Liver (tissue), 9 donors: ENCODE results near the gene AP5M1. TPM values are rescaled to one million over a fixed set of nuclear protein-coding genes. Genes with fewer than 3 reads are reported as not detected.
"Not testable (repeated sequence)": the region's sequence is repeated elsewhere in the genome, so short reads cannot be mapped to it uniquely, and the experiment has no call there.

Source experiments
- DNase-seq: peaks from one replicate; pipeline ENCODE4 v3.0.0-alpha.2; 2017; ENCODE audit warnings: low spot score
- H3K27ac ChIP-seq, 2 donors: one replicate each; pipeline ENCODE4 v1.7.0; 2013; ENCODE audit warnings: inconsistent platforms in 2 of 2, low read length in 2 of 2, control low read depth in 1 of 2, low read depth in 1 of 2, mild to moderate bottlenecking in 1 of 2
- H3K27me3 ChIP-seq, 4 donors: one replicate each; pipeline versions ENCODE4 v1.6.1 to v1.7.0; 2013; ENCODE audit warnings: low read length in 3 of 4, inconsistent platforms in 1 of 4, mild to moderate bottlenecking in 1 of 4, moderate library complexity in 1 of 4; ENCODE audit not compliant: control insufficient read depth in 4 of 4, insufficient read depth in 4 of 4
- H3K36me3 ChIP-seq, 4 donors: one replicate each; pipeline versions ENCODE4 v1.6.1 to v1.7.0; 2013; ENCODE audit warnings: low read length in 3 of 4, mild to moderate bottlenecking in 3 of 4, low read depth in 1 of 4, moderate library complexity in 1 of 4; ENCODE audit not compliant: control insufficient read depth in 4 of 4, insufficient read depth in 3 of 4
- H3K4me1 ChIP-seq, 4 donors: one replicate each; pipeline versions ENCODE4 v1.6.1 to v1.7.0; 2013; ENCODE audit warnings: low read length in 3 of 4, mild to moderate bottlenecking in 3 of 4, moderate library complexity in 1 of 4; ENCODE audit not compliant: control insufficient read depth in 4 of 4, insufficient read depth in 4 of 4
- H3K4me3 ChIP-seq, 3 donors: one replicate each; pipeline versions ENCODE4 v1.6.1 to v1.7.0; 2013; ENCODE audit warnings: low read length in 3 of 3, control low read depth in 1 of 3, low read depth in 1 of 3, mild to moderate bottlenecking in 1 of 3
- H3K9ac ChIP-seq, 2 donors: one replicate each; pipeline ENCODE4 v1.7.0; 2013; ENCODE audit warnings: low read length in 2 of 2, mild to moderate bottlenecking in 2 of 2, moderate library complexity in 2 of 2, control low read depth in 1 of 2, low read depth in 1 of 2
- H3K9me3 ChIP-seq, 4 donors: one replicate each; pipeline versions ENCODE4 v1.6.1 to v1.7.0; 2013; ENCODE audit warnings: low read length in 3 of 4; ENCODE audit not compliant: control insufficient read depth in 4 of 4
- ATF3 ChIP-seq: IDR thresholded peaks from 2 replicates; pipeline ENCODE4 v1.6.1; 2016; ENCODE audit warnings: antibody characterized with exemption
- EGR1 ChIP-seq, 2 donors: IDR thresholded peaks; 2 replicates each; pipeline ENCODE4 v1.6.1; 2016 to 2018; ENCODE audit warnings: antibody characterized with exemption in 2 of 2, low read depth in 2 of 2
- FOXA1 ChIP-seq: IDR thresholded peaks from 2 replicates; pipeline ENCODE4 v1.6.1; 2016; ENCODE audit warnings: antibody characterized with exemption
- GABPA ChIP-seq, 2 donors: IDR thresholded peaks in 1 of 2; conservative IDR thresholded peaks in 1 of 2; 2 replicates each; pipeline ENCODE4 v1.6.1; 2016; ENCODE audit warnings: antibody characterized with exemption in 2 of 2, mild to moderate bottlenecking in 1 of 2, moderate library complexity in 1 of 2
- HNF4A ChIP-seq, 2 donors: conservative IDR thresholded peaks; 2 replicates each; pipeline ENCODE4 v1.6.1; 2016; ENCODE audit warnings: antibody characterized with exemption in 2 of 2, mild to moderate bottlenecking in 2 of 2
- HNF4G ChIP-seq: IDR thresholded peaks from 2 replicates; pipeline ENCODE4 v1.6.1; 2016; ENCODE audit warnings: antibody characterized with exemption
- JUND ChIP-seq, 2 donors: IDR thresholded peaks; 2 replicates each; pipeline ENCODE4 v1.6.1; 2016; ENCODE audit warnings: antibody characterized with exemption in 2 of 2
- NR2F2 ChIP-seq: IDR thresholded peaks from 2 replicates; pipeline ENCODE4 v1.6.1; 2016; ENCODE audit warnings: antibody characterized with exemption
- RXRA ChIP-seq, 2 donors: IDR thresholded peaks; 2 replicates each; pipeline ENCODE4 v1.6.1; 2017 to 2018; ENCODE audit warnings: antibody characterized with exemption in 2 of 2, mild to moderate bottlenecking in 1 of 2
- SP1 ChIP-seq: IDR thresholded peaks from 2 replicates; pipeline ENCODE4 v1.6.1; 2018; ENCODE audit warnings: antibody characterized with exemption, mild to moderate bottlenecking
- TAF1 ChIP-seq: conservative IDR thresholded peaks from 2 replicates; pipeline ENCODE4 v1.6.1; 2016; ENCODE audit warnings: antibody characterized with exemption, mild to moderate bottlenecking
- YY1 ChIP-seq: IDR thresholded peaks from 2 replicates; pipeline ENCODE4 v1.6.1; 2016; ENCODE audit warnings: antibody characterized with exemption, mild to moderate bottlenecking
- ZBTB33 ChIP-seq: IDR thresholded peaks from 2 replicates; pipeline ENCODE4 v1.6.1; 2016; ENCODE audit warnings: antibody characterized with exemption
- WGBS: extraction: QIAGEN DNeasy Blood & Tissue Kit; methylation state at CpG from one replicate; pipeline ENCODE4 v1.1.7; 2013; 5-methylcytosine and 5-hydroxymethylcytosine counted together
- polyA plus RNA-seq, 2 donors: library from polyadenylated mRNA; stranded (reverse) in 1 of 2; unstranded in 1 of 2; fragments of 200-250 nt in 1 of 2; fragments of >200 nt in 1 of 2; fragmentation: Nextera tagmentation in 1 of 2; extraction: Ambion mirVana in 1 of 2; gene quantifications; one replicate each; pipeline versions ENCODE4 v1.2.1 to v1.2.3, GENCODE V29; 2013 to 2015
- total RNA-seq, 2 donors: library from RNA; depleted of rRNA; stranded (reverse); fragments of >200 nt; gene quantifications; one replicate each; pipeline ENCODE4 v1.2.3, GENCODE V29; 2014
- TF ChIP-seq, protein P1 (sequence below): IDR thresholded peaks from 2 replicates; pipeline ENCODE4 v1.6.1; 2016; ENCODE audit warnings: antibody characterized with exemption, mild to moderate bottlenecking
- donor health status: healthy.
- donor health status: healthy.
- donor health status: healthy.
- donor health status: healthy.
- donor health status: healthy.

The AP5M1 gene
- total and polyA plus RNA-seq, 4 donors: 11.8 to 17.5 (median 14.5) TPM

GRCh38 chr14:57232006-57232405 is 36.8 kb upstream of the AP5M1 start:
- Histone ChIP-seq H3K9ac (no peak overlapping the region), H3K4me1 (no peaks in the 10 kb centered on the region), H3K9me3 (no peaks in the 10 kb centered on the region), H3K36me3 (peaks cover 6 to 28% (median 22%) of the 10 kb centered on the region in 4 donors), H3K27me3 (no peaks in the 10 kb centered on the region), H3K27ac (no peak overlapping the region), H3K4me3 (no peak overlapping the region)
- WGBS: 94% methylated on average over 1 of the region's 1 CpG
- TF ChIP-seq ZBTB33 (no peak), JUND (IDR thresholded peaks at IDR 0.05) (no peak), HNF4G (no peak), EGR1 (IDR thresholded peaks at IDR 0.05; ENCODE audit: low read depth in 2 of 2) (no peak), YY1 (no peak), GABPA (IDR thresholded peaks at IDR 0.05 in 1 of 2, conservative IDR thresholded peaks at IDR 0.05 in 1 of 2) (no peak)
- TF ChIP-seq, protein P1, sequence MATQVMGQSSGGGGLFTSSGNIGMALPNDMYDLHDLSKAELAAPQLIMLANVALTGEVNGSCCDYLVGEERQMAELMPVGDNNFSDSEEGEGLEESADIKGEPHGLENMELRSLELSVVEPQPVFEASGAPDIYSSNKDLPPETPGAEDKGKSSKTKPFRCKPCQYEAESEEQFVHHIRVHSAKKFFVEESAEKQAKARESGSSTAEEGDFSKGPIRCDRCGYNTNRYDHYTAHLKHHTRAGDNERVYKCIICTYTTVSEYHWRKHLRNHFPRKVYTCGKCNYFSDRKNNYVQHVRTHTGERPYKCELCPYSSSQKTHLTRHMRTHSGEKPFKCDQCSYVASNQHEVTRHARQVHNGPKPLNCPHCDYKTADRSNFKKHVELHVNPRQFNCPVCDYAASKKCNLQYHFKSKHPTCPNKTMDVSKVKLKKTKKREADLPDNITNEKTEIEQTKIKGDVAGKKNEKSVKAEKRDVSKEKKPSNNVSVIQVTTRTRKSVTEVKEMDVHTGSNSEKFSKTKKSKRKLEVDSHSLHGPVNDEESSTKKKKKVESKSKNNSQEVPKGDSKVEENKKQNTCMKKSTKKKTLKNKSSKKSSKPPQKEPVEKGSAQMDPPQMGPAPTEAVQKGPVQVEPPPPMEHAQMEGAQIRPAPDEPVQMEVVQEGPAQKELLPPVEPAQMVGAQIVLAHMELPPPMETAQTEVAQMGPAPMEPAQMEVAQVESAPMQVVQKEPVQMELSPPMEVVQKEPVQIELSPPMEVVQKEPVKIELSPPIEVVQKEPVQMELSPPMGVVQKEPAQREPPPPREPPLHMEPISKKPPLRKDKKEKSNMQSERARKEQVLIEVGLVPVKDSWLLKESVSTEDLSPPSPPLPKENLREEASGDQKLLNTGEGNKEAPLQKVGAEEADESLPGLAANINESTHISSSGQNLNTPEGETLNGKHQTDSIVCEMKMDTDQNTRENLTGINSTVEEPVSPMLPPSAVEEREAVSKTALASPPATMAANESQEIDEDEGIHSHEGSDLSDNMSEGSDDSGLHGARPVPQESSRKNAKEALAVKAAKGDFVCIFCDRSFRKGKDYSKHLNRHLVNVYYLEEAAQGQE: no peak
- DNase-seq: no peak

GRCh38 chr14:57240115-57240514 is 28.7 kb upstream of the AP5M1 start:
- not testable (repeated sequence) for DNase-seq, H3K9me3 ChIP-seq, H3K27ac ChIP-seq, H3K27me3 ChIP-seq, H3K4me1 ChIP-seq, H3K4me3 ChIP-seq, H3K9ac ChIP-seq
- WGBS: 99% methylated on average over 7 of the region's 7 CpGs
- H3K36me3 ChIP-seq: peaks cover 2 to 13% (median 5%) of the 10 kb centered on the region in 4 donors

- Histone ChIP-seq H3K4me3 (no peak overlapping the region), H3K9ac (no peak overlapping the region), H3K4me1 (no peaks in the 10 kb centered on the region), H3K9me3 (no peaks in the 10 kb centered on the region), H3K27me3 (no peaks in the 10 kb centered on the region), H3K36me3 (peaks cover 0 to 4% (median 3%) of the 10 kb centered on the region in 4 donors), H3K27ac (no peak overlapping the region)
- no peak for TF ChIP-seq JUND (IDR thresholded peaks at IDR 0.05)
- DNase-seq: no peak
Measured at GRCh38 chr14:57243320-57243719, 25.5 kb upstream of the AP5M1 start.

- H3K36me3 ChIP-seq: peaks cover 0 to 4% (median 2%) of the 10 kb centered on the region in 4 donors
- no peaks in the 10 kb centered on the region for H3K9me3 ChIP-seq
- no peak overlapping the region for H3K4me3 ChIP-seq
- DNase-seq: no peak
- no peak for TF ChIP-seq SP1
- no peak for TF ChIP-seq GABPA (IDR thresholded peaks at IDR 0.05 in 1 of 2, conservative IDR thresholded peaks at IDR 0.05 in 1 of 2)
- no peak for TF ChIP-seq ATF3
- no peak for TF ChIP-seq NR2F2
- no peak for TF ChIP-seq RXRA (IDR thresholded peaks at IDR 0.05)
- TF ChIP-seq YY1: no peak
- TF ChIP-seq TAF1: no peak
- TF ChIP-seq, protein P1: no peak
- TF ChIP-seq HNF4A (conservative IDR thresholded peaks at IDR 0.05): no peak
- no peak for TF ChIP-seq FOXA1
- TF ChIP-seq HNF4G: no peak
- TF ChIP-seq EGR1 (IDR thresholded peaks at IDR 0.05; ENCODE audit: low read depth in 2 of 2): no peak
- H3K27me3 ChIP-seq: no peaks in the 10 kb centered on the region
- no peaks in the 10 kb centered on the region for H3K4me1 ChIP-seq
- H3K27ac ChIP-seq: no peak overlapping the region
- H3K9ac ChIP-seq: no peak overlapping the region
- WGBS: 68% methylated on average over 2 of the region's 2 CpGs
Measured at GRCh38 chr14:57244106-57244505, 24.7 kb upstream of the AP5M1 start.
